ENCODE measurements around the gene AURKAIP1.

DNA sequence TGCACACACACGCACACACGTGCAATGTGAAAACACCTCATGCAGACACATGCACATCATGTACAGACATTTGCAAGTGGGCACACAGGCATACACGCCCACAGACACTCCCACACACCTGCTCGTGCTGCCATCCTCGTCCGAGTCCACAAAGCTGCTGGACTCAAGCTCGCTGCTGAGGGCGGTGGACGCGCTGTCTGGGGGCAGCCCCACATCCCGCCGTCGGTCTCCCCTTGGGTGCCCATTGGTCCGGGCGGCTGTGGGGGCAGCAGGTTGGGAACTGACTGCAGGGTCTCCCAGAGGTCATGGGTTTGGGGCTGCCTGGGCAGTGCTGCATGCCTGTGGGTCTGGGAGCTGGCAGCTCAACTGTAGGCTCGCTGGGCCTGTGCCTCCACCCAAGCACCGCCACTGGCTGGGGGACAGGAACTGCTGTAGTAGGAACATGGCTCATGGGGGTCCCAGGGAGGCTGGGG lies 33.4 kb downstream of the AURKAIP1 start:
- TF ChIP-seq CTCF (IDR thresholded peaks at IDR 0.05) (no peak), POLR2A (IDR thresholded peaks at IDR 0.05) (no peak)
